ENCODE measurements around the gene AKAP13. TPM values are rescaled to one million over a fixed set of nuclear protein-coding genes. Genes with fewer than 3 reads are reported as not detected.

Gene AKAP13
- total and polyA plus RNA-seq, 2 of the 8 experiments (the other 6 are each of a cell fraction or from before 2014, with no cell fraction given) = 14.0 to 46.2 TPM

DNA sequence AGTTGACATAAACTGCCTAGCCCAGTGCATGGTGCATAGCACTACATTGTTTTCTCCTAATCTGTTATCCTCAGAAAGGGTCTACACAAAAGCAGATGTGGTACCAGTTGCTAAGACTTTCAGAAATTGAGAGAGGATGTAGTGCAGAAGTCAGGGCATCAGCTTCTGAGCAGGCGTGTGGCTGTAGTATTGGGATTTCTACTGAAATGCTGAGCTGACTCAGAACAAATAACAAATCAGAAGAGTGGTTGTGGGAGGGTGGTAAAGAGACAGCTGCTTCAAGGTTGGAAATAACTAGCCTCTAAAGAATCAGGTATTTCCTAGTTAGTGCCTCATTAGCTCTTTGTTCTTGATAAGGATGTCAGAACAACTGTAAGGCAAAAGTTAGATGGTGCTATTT, 161.3 kb downstream of the AKAP13 start (continued):
- TF ChIP-seq, protein P1, sequence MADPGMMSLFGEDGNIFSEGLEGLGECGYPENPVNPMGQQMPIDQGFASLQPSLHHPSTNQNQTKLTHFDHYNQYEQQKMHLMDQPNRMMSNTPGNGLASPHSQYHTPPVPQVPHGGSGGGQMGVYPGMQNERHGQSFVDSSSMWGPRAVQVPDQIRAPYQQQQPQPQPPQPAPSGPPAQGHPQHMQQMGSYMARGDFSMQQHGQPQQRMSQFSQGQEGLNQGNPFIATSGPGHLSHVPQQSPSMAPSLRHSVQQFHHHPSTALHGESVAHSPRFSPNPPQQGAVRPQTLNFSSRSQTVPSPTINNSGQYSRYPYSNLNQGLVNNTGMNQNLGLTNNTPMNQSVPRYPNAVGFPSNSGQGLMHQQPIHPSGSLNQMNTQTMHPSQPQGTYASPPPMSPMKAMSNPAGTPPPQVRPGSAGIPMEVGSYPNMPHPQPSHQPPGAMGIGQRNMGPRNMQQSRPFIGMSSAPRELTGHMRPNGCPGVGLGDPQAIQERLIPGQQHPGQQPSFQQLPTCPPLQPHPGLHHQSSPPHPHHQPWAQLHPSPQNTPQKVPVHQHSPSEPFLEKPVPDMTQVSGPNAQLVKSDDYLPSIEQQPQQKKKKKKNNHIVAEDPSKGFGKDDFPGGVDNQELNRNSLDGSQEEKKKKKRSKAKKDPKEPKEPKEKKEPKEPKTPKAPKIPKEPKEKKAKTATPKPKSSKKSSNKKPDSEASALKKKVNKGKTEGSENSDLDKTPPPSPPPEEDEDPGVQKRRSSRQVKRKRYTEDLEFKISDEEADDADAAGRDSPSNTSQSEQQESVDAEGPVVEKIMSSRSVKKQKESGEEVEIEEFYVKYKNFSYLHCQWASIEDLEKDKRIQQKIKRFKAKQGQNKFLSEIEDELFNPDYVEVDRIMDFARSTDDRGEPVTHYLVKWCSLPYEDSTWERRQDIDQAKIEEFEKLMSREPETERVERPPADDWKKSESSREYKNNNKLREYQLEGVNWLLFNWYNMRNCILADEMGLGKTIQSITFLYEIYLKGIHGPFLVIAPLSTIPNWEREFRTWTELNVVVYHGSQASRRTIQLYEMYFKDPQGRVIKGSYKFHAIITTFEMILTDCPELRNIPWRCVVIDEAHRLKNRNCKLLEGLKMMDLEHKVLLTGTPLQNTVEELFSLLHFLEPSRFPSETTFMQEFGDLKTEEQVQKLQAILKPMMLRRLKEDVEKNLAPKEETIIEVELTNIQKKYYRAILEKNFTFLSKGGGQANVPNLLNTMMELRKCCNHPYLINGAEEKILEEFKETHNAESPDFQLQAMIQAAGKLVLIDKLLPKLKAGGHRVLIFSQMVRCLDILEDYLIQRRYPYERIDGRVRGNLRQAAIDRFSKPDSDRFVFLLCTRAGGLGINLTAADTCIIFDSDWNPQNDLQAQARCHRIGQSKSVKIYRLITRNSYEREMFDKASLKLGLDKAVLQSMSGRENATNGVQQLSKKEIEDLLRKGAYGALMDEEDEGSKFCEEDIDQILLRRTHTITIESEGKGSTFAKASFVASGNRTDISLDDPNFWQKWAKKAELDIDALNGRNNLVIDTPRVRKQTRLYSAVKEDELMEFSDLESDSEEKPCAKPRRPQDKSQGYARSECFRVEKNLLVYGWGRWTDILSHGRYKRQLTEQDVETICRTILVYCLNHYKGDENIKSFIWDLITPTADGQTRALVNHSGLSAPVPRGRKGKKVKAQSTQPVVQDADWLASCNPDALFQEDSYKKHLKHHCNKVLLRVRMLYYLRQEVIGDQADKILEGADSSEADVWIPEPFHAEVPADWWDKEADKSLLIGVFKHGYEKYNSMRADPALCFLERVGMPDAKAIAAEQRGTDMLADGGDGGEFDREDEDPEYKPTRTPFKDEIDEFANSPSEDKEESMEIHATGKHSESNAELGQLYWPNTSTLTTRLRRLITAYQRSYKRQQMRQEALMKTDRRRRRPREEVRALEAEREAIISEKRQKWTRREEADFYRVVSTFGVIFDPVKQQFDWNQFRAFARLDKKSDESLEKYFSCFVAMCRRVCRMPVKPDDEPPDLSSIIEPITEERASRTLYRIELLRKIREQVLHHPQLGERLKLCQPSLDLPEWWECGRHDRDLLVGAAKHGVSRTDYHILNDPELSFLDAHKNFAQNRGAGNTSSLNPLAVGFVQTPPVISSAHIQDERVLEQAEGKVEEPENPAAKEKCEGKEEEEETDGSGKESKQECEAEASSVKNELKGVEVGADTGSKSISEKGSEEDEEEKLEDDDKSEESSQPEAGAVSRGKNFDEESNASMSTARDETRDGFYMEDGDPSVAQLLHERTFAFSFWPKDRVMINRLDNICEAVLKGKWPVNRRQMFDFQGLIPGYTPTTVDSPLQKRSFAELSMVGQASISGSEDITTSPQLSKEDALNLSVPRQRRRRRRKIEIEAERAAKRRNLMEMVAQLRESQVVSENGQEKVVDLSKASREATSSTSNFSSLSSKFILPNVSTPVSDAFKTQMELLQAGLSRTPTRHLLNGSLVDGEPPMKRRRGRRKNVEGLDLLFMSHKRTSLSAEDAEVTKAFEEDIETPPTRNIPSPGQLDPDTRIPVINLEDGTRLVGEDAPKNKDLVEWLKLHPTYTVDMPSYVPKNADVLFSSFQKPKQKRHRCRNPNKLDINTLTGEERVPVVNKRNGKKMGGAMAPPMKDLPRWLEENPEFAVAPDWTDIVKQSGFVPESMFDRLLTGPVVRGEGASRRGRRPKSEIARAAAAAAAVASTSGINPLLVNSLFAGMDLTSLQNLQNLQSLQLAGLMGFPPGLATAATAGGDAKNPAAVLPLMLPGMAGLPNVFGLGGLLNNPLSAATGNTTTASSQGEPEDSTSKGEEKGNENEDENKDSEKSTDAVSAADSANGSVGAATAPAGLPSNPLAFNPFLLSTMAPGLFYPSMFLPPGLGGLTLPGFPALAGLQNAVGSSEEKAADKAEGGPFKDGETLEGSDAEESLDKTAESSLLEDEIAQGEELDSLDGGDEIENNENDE (IDR thresholded peaks at IDR 0.05; ENCODE audit: insufficient replicate concordance, low read length) = no peak
- no peak for TF ChIP-seq POLR2AphosphoS5 (IDR thresholded peaks at IDR 0.05; ENCODE audit: low read depth, low read length)
- no peak for TF ChIP-seq SP1 (IDR thresholded peaks at IDR 0.05; ENCODE audit: low read depth, low read length)
- no peak for TF ChIP-seq TEAD4 (IDR thresholded peaks at IDR 0.05; ENCODE audit: low read depth, low read length)
- no peak for TF ChIP-seq USF2 (IDR thresholded peaks at IDR 0.05; ENCODE audit: low read length)
- TF ChIP-seq RBBP5 (IDR thresholded peaks at IDR 0.05; ENCODE audit: borderline replicate concordance, low read depth, low read length) = no peak
- no peak for TF ChIP-seq SIRT6 (IDR thresholded peaks at IDR 0.05; ENCODE audit: low read length)
- TF ChIP-seq RFX5 (IDR thresholded peaks at IDR 0.05; ENCODE audit: borderline replicate concordance, low read depth, low read length) = no peak
- no peak for TF ChIP-seq CHD2 (IDR thresholded peaks at IDR 0.05; ENCODE audit: low read length)

All from H1 (cell line).